ENCODE data around the gene ZBP1.

The ZBP1 gene

GRCh38 chr20:57658447-57658832 lies 38.2 kb upstream of the ZBP1 start:
- DNase-seq, result no peak

- peak; percentile 69 to 89 for DNase-seq
Measured at GRCh38 chr20:57657535-57658446, 37.6 kb upstream of the ZBP1 start.

GRCh38 chr20:57656821-57657534 lies 36.8 kb upstream of the ZBP1 start:
- no peak for DNase-seq

GRCh38 chr20:57656252-57656820 lies 36.1 kb upstream of the ZBP1 start:
- DNase-seq, result no peak

GRCh38 chr20:57655809-57656155 lies 35.6 kb upstream of the ZBP1 start:
- DNase-seq, result no peak

GRCh38 chr20:57654998-57655808 lies 35.0 kb upstream of the ZBP1 start:
- no peak for DNase-seq

GRCh38 chr20:57654363-57654997 lies 34.3 kb upstream of the ZBP1 start:
- peak; percentile 51 to 60 for DNase-seq

- no peak for DNase-seq
Measured at GRCh38 chr20:57653910-57654309, 33.7 kb upstream of the ZBP1 start.

GRCh38 chr20:57653546-57653900 lies 33.3 kb upstream of the ZBP1 start:
- no peak for DNase-seq

GRCh38 chr20:57652606-57653545 lies 32.6 kb upstream of the ZBP1 start:
- no peak for DNase-seq

- no peak for DNase-seq
Measured at GRCh38 chr20:57651881-57652605, 31.8 kb upstream of the ZBP1 start.

GRCh38 chr20:57650756-57651483 lies 30.7 kb upstream of the ZBP1 start:
- DNase-seq, result no peak

GRCh38 chr20:57650266-57650665 lies 30.0 kb upstream of the ZBP1 start:
- no peak for DNase-seq

- DNase-seq, result no peak
Measured at GRCh38 chr20:57649617-57650015, 29.4 kb upstream of the ZBP1 start.

- DNase-seq, result no peak
Measured at GRCh38 chr20:57648878-57649616, 28.8 kb upstream of the ZBP1 start.

- no peak for DNase-seq
Measured at GRCh38 chr20:57647933-57648785, 27.9 kb upstream of the ZBP1 start.

- no peak for DNase-seq
Measured at GRCh38 chr20:57647006-57647932, 27.0 kb upstream of the ZBP1 start.

Data from NCI-H2081 (cell line).